Measurements from ENCODE around the gene AATF.
"Not testable (repeated sequence)": the region's sequence is repeated elsewhere in the genome, so short reads cannot be mapped to it uniquely, and the experiment has no call there.

The AATF gene

GRCh38 chr17:37052450-37052849, 103.7 kb downstream of the AATF start:
- DNase-seq, result no peak

- no peak for DNase-seq
Measured at GRCh38 chr17:37054894-37055293, 106.1 kb downstream of the AATF start.

- no peak for DNase-seq
Measured at GRCh38 chr17:37056622-37057021, 107.9 kb downstream of the AATF start.

- no peak for DNase-seq
Measured at GRCh38 chr17:37059493-37059892, 110.7 kb downstream of the AATF start.

DNA sequence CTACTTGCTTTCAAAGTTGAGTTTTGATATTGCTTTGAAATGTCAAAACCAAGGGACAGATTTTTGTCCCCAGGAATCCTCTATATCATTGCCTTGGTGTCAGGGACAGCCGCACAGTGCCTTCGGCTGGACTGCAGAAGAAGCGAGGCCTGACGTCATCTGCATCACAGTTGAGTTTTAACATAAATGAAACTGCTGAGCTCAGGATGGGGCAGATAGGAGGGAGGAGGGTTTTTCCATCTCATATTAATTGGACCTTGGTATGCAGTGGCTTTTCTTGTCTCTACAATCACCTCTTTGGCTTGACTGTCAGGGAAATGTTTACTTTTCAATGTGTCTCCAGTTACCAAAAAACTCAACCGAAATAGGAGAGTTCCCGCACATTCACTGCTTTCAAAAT, 111.3 kb downstream of the AATF start:
- no peak for DNase-seq

DNA sequence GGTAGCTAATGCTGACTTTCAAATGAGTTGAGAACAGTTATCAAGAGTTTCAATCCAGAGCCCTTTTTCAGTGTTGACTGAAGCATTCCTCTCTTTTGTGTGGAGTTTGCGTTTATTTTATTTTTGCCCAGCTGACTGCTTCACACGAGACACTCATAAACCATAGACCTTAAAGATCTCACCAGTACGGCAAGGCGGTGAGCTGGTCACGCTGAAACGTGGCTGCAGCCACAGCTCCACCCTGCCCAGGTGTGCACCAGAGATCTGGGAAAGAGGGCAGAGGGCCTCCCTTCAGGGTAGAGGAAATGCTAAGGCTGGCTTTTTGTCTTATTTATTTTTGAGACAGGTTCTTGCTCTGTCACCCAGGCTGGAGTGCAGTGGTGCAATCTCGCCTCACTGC, 112.2 kb downstream of the AATF start:
- DNase-seq, result no peak

DNA sequence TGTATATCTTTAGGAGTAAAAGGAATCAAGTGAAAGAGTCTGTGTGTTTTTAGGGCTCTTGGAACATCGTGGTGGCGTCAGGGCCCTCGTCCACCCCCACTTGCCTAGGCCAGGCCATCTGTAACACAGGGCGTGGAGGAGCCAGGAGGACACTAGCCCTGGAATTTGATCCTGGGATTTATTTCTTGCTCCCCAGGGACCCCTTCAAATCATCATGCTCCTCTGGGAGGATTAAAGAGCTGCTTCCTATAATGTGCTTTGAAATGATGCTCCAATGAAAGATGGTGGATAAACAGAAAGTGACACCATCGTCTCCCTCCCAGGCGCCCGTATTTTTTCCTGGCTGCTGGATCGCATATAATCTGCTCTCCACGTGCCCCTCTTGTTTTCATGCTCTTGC, 113.3 kb downstream of the AATF start:
- no peak for DNase-seq

GRCh38 chr17:37064206-37064605, 115.5 kb downstream of the AATF start:
- DNase-seq, result no peak

DNA sequence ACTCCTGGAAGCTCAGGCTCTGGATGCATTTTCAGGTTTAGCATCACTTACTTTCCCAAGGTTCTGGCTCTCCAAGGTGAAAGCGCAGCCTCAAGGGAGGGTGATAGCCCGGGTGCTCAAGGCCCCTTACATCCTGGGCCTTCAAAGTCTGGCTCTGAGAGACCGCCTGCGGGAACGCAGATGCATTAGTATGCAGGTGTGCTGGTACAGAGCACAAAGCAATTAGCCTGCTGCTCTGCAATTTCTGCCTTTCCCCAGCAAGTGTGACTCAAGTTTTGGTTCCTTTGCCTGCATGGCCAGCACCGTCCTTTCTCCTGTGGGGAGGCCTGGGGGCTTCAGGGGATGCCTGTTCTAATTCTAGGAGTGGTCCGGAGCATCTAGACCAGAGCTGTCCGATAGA, 116.2 kb downstream of the AATF start:
- no peak for DNase-seq

DNA sequence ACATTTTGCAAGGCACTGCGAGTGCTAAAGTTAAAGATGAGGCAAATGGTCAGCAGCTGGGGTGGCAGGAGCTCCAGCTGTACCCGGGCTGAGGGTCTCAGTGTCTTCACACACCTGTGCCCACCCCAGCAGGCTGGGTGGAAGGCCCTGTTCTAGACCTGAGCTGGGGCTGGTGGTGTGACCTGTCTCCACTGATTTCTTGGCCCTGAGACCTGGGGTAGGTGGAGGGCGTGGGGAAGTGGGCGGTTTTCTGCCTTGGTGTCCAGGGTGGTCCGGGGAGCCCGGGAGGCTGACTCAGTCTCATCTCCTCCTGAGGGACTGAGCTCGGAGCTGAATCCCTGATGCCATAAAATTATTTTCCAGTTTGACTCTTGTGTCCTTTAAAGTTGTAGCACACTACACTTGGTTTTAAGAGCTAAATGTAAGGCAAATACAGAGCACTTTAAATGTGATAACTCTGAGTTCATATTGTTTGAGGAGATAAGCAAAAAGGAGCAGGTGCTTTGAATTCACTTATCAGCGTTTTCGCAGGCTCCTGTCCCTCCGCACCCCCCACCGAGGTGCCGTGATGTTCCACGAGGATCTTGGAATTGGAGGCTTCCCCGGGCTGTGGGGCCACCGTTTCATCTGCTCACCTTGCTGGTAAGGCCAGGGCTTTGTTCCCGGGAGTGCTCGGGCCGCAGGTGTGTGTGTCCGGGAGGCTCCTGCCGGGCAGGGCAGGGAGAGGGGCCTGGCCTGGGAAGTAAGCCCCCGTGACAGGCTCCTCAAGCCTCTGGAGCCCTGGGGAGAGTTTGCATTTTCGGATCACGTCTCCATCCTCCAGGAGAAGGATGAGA, 117.0 kb downstream of the AATF start:
- no peak for DNase-seq

- no peak for DNase-seq
Measured at GRCh38 chr17:37066322-37067255, 117.8 kb downstream of the AATF start.

DNA sequence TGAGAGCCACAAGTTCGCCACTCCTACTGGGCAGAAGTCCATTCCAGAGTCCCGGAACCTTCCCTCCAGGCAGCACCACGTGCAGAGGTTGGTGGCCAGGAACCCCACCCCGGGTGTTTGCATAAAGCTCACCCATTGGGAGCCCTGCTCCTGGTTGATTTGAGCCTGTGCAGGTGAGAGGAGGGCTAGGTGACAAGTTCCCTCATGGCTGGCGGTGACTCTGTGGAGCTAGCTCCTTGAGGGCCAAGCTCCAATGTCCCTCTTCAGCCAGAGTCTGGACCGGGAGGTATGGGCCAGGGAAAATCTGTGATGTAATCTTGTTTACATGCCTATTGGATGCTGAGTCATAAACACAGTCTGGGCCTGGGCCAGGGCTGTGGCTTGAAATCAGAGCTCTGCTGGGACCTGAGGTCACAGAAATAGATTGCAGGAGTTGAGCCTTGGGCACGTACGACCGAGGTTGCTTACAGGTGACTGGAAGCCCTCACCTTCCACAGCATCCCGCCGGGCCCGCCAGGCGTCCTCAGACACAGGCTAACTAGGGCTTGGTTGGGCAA, 118.9 kb downstream of the AATF start:
- no peak for DNase-seq

GRCh38 chr17:37068266-37068665, 119.5 kb downstream of the AATF start:
- no peak for DNase-seq

GRCh38 chr17:37069087-37069486, 120.3 kb downstream of the AATF start:
- no peak for DNase-seq

GRCh38 chr17:37073464-37073863, 124.7 kb downstream of the AATF start:
- DNase-seq, result not testable (repeated sequence)

- DNase-seq, result no peak
Measured at GRCh38 chr17:37079065-37079708, 130.4 kb downstream of the AATF start.

GRCh38 chr17:37079735-37080134, 131.0 kb downstream of the AATF start:
- no peak for DNase-seq

DNA sequence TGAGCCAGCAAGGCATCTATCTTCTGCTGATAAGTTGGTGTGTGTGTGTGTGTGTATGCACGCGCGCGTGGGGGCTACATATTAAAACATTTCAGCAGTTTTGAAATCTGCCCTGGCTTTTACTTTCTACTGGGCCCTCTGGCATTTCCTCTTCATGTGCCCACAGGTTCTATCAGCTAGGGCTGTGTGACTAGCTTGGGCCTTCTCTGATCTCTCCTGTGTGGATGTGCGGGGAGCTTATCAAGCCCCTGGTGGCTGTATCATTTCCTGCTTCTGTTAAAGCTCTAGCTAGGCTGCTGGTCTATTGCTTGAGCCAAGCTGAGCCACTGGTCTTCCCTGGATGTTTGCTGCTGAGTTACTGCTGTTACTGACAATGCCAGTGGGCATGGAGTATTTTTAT, 132.5 kb downstream of the AATF start:
- no peak for DNase-seq

GRCh38 chr17:37082311-37082860, 133.6 kb downstream of the AATF start:
- DNase-seq, result no peak

- DNase-seq, result no peak
Measured at GRCh38 chr17:37082985-37083384, 134.2 kb downstream of the AATF start.

DNA sequence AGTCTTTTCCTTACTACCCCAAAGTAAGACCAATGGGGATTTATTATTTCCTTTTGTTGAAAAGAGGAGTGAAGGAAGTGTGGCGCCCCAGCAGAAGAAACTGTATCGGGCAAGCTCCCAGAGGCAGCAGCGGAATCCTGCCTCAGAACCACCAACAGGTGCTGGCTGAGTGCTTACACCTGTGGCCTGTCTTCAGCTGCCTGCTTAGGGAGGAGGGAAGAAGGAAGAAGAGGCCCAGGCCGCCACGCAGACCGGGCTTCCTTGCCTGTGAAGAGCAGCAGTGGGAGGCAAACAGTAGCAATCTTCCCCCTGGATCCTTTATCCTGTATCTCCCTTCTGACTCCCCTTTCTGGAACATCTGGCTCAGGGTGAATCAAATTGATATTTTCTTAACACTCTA, 134.7 kb downstream of the AATF start:
- DNase-seq, result no peak

DNA sequence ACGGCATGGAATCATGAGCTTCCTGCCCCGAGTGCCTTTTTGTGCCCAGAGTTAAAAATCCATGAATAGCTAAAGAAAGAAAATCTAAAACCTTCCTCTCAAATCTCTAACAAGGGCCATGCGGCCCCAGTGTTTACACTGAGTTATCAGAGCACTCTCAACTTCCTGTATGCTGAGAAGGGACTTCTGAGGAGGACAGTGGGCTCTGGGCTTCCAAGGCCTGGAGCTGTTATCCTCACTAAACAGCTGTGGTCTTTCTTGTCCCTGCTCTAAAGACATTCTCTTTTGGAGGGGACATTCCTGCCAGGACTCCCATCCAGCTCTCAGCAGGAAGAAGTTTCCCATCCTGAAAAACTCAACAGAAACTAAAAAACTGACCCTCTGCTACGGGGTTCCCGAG, 135.6 kb downstream of the AATF start:
- no peak for DNase-seq

GRCh38 chr17:37086334-37086733, 137.6 kb downstream of the AATF start:
- DNase-seq, result no peak
